Lower leg skin (tissue), 3 donors: ENCODE results near the gene FBXO27.

Source experiments
- CTCF ChIP-seq, 3 donors: fragments of 450-650 bp; IDR thresholded peaks; one replicate each; pipeline ENCODE4 v1.5.1; 2016; ENCODE audit warnings: antibody characterized with exemption in 3 of 3, mild to moderate bottlenecking in 3 of 3, moderate library complexity in 2 of 3
- POLR2A ChIP-seq, 2 donors: fragments of 450-650 bp; IDR thresholded peaks; one replicate each; pipeline ENCODE4 v1.6.1; 2016 to 2017; ENCODE audit warnings: antibody characterized with exemption in 2 of 2, mild to moderate bottlenecking in 1 of 2, moderate library complexity in 1 of 2

DNA sequence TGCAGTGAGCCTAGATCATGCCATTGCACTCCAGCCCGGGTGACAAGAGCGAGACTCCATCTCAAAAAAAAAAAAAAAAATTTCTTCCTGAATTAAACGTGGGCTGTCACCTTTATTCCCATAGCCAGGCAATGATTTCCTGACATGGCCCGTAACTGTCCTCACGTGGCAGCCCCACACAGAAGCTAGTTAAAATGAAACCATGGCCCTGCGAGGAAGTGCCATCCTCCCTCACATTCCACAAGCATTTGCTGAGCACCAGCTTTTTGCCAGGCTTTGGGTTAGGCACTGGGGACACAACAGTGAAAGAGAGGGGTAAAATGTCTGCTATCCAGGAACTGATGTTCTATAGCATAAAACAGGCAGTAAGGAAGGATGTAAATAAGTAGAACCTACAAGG is 13.2 kb upstream of the FBXO27 start:
- TF ChIP-seq POLR2A (IDR thresholded peaks at IDR 0.05): no peak
- TF ChIP-seq CTCF (IDR thresholded peaks at IDR 0.05): no peak
